MM.1S (cell line): Measurements from ENCODE around the gene WDPCP.

Experiments used
- DNase-seq: peaks from one replicate; pipeline ENCODE4 v3.0.0-alpha.2; 2015
- H2AFZ ChIP-seq: fragments of 300-600 bp; sonication (generic); 2 replicates; pipeline ENCODE4 v1.6.0; 2016; ENCODE audit warnings: antibody characterized with exemption, low read length
- H3F3A ChIP-seq: fragments of 300-600 bp; sonication (generic); 2 replicates; pipeline ENCODE4 v1.6.1; 2016; ENCODE audit warnings: mild to moderate bottlenecking, antibody characterized with exemption, low read length, moderate library complexity, mixed read lengths; ENCODE audit not compliant: insufficient read depth
- H3K27ac ChIP-seq: fragments of 300-600 bp; sonication (generic); 2 replicates; pipeline ENCODE4 v1.5.1; 2016; ENCODE audit warnings: mild to moderate bottlenecking, low read length
- H3K27me3 ChIP-seq: fragments of 300-600 bp; sonication (generic); replicated peaks from 2 replicates; pipeline ENCODE4 v1.6.0; 2016; ENCODE audit warnings: low read length; ENCODE audit not compliant: insufficient read depth
- H3K36me3 ChIP-seq: fragments of 300-600 bp; sonication (generic); replicated peaks from 2 replicates; pipeline ENCODE4 v1.6.1; 2016; ENCODE audit warnings: mild to moderate bottlenecking, low read length, mixed read lengths; ENCODE audit not compliant: insufficient read depth
- H3K4me1 ChIP-seq: fragments of 300-600 bp; sonication (generic); 2 replicates; pipeline ENCODE4 v1.6.1; 2016; ENCODE audit warnings: low read length, mixed read lengths
- H3K4me2 ChIP-seq: fragments of 300-600 bp; sonication (generic); 2 replicates; pipeline ENCODE4 v1.6.0; 2016; ENCODE audit warnings: low read depth, low read length
- H3K4me3 ChIP-seq: fragments of 300-600 bp; sonication (generic); 2 replicates; pipeline ENCODE4 v1.5.1; 2016; ENCODE audit warnings: low read length, mixed read lengths
- H3K79me2 ChIP-seq: fragments of 300-600 bp; sonication (generic); 2 replicates; pipeline ENCODE4 v1.6.1; 2016; ENCODE audit warnings: mixed run types, low read length, mixed read lengths
- H3K9ac ChIP-seq: fragments of 300-600 bp; sonication (generic); 2 replicates; pipeline ENCODE4 v1.6.1; 2016; ENCODE audit warnings: low read length, mixed read lengths
- H3K9me2 ChIP-seq: fragments of 300-600 bp; sonication (generic); replicated peaks from 2 replicates; pipeline ENCODE4 v1.6.1; 2016; ENCODE audit warnings: mild to moderate bottlenecking, low read length, mixed read lengths; ENCODE audit not compliant: insufficient read depth
- H3K9me3 ChIP-seq: fragments of 300-600 bp; sonication (generic); replicated peaks from 2 replicates; pipeline ENCODE4 v1.6.1; 2016; ENCODE audit warnings: mild to moderate bottlenecking, low read length, mixed read lengths; ENCODE audit not compliant: insufficient read depth
- H4K20me1 ChIP-seq: fragments of 300-600 bp; sonication (generic); 2 replicates; pipeline ENCODE4 v1.6.1; 2016; ENCODE audit warnings: mild to moderate bottlenecking, low read length, moderate library complexity, mixed read lengths; ENCODE audit not compliant: insufficient read depth
- EZH2 ChIP-seq: fragments of 300-600 bp; sonication (generic); optimal IDR thresholded peaks from 2 replicates; pipeline ENCODE3; 2017; ENCODE audit warnings: low read depth, mild to moderate bottlenecking, antibody characterized with exemption, low read length, mixed read lengths
- EZH2phosphoT487 ChIP-seq: fragments of 300-600 bp; sonication (generic); IDR thresholded peaks from 2 replicates; pipeline ENCODE4 v1.6.1; 2018; ENCODE audit warnings: antibody characterized with exemption, low read length
- TF ChIP-seq, protein P1 (sequence below): fragments of 300-600 bp; sonication (generic); IDR thresholded peaks from 2 replicates; pipeline ENCODE4 v1.5.1; 2016; ENCODE audit warnings: antibody characterized with exemption, low read length, mixed read lengths

WDPCP gene

DNA sequence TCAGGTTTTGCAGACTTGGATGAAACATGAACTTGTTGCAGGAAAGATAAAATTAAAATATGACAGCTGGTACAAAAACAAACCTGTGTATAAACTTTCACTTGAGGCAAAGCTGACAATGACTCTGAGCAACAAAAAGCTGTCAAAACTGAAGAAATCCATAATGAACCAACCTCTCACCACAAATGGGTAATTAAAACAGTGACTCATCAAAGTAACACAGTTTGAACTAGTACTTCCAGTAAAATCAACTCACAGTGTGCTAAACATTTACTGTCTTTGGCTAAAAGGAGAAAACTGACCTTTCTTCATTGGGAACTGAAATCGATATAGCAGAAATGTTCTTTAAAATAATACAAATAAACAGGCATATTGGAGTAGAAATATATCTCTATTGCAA lies 209.7 kb downstream of the WDPCP start:
- Histone ChIP-seq H3K79me2 (no peaks in the 10 kb centered on the region), H3K9ac (no peak overlapping the region), H4K20me1 (no peaks in the 10 kb centered on the region), H3F3A (no peaks in the 10 kb centered on the region), H3K4me3 (no peak overlapping the region), H2AFZ (no peak overlapping the region), H3K9me2 (no peaks in the 10 kb centered on the region), H3K27me3 (no peaks in the 10 kb centered on the region), H3K9me3 (no peaks in the 10 kb centered on the region), H3K4me1 (no peaks in the 10 kb centered on the region), H3K4me2 (no peak overlapping the region), H3K36me3 (no peaks in the 10 kb centered on the region), H3K27ac (no peak overlapping the region)
- no peak for TF ChIP-seq EZH2phosphoT487
- TF ChIP-seq, protein P1, sequence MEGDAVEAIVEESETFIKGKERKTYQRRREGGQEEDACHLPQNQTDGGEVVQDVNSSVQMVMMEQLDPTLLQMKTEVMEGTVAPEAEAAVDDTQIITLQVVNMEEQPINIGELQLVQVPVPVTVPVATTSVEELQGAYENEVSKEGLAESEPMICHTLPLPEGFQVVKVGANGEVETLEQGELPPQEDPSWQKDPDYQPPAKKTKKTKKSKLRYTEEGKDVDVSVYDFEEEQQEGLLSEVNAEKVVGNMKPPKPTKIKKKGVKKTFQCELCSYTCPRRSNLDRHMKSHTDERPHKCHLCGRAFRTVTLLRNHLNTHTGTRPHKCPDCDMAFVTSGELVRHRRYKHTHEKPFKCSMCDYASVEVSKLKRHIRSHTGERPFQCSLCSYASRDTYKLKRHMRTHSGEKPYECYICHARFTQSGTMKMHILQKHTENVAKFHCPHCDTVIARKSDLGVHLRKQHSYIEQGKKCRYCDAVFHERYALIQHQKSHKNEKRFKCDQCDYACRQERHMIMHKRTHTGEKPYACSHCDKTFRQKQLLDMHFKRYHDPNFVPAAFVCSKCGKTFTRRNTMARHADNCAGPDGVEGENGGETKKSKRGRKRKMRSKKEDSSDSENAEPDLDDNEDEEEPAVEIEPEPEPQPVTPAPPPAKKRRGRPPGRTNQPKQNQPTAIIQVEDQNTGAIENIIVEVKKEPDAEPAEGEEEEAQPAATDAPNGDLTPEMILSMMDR: no peak
- no peak for TF ChIP-seq EZH2
- DNase-seq: no peak

DNA sequence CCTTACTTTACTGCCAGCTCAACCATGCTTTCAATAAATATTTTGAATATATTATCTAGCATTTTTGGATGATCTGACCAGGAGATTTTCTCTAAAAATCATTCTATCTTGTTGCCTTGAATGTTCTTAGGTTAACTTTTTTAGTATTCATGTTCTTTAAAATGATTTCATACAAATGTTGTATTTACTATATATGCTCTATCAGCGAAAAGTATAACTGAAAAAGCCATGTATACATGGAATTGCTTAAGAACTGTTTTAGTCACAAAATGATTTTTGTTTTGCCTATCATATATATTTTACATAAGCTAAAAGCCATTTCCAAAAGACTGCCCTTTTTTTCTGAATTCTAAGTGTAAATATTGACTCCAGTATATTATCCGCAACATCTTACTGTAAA lies 213.9 kb downstream of the WDPCP start:
- Histone ChIP-seq H2AFZ (no peak overlapping the region), H3K36me3 (no peaks in the 10 kb centered on the region), H3K9ac (no peak overlapping the region), H3K9me3 (no peaks in the 10 kb centered on the region), H3K27ac (no peak overlapping the region), H3K4me3 (no peak overlapping the region), H3K27me3 (no peaks in the 10 kb centered on the region), H3F3A (no peaks in the 10 kb centered on the region), H3K4me2 (no peak overlapping the region), H3K4me1 (no peaks in the 10 kb centered on the region), H3K79me2 (no peaks in the 10 kb centered on the region), H3K9me2 (no peaks in the 10 kb centered on the region), H4K20me1 (no peaks in the 10 kb centered on the region)
- DNase-seq: no peak
- TF ChIP-seq, protein P1: no peak
- no peak for TF ChIP-seq EZH2phosphoT487
- no peak for TF ChIP-seq EZH2

DNA sequence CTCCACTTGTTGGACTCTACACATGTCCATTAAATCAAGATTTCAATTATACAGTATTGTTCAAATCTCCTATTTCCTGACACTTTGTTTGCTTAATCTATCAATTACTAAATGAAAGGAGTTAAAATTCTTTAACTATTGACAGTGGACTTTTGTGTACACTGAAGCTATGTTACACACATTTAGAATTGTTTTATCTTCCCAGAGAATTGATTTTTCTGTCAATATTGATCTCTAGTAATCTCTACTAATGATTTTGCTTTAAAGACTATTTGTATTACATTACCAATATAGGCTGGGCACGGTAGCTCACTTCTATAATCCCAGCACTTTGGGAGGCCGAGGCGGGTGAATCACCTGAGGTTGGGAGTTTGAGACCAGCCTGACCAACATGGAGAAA lies 215.7 kb downstream of the WDPCP start:
- Histone ChIP-seq H3K9ac (no peak overlapping the region), H3K36me3 (no peaks in the 10 kb centered on the region), H3K9me2 (no peaks in the 10 kb centered on the region), H3K27me3 (no peaks in the 10 kb centered on the region), H4K20me1 (no peaks in the 10 kb centered on the region), H3K4me3 (no peak overlapping the region), H3K27ac (no peak overlapping the region), H3K79me2 (no peaks in the 10 kb centered on the region), H2AFZ (no peak overlapping the region), H3F3A (no peaks in the 10 kb centered on the region), H3K4me1 (no peaks in the 10 kb centered on the region), H3K4me2 (no peak overlapping the region), H3K9me3 (no peaks in the 10 kb centered on the region)
- no peak for DNase-seq
- TF ChIP-seq EZH2phosphoT487: no peak
- no peak for TF ChIP-seq EZH2
- TF ChIP-seq, protein P1: no peak
